Body of pancreas (tissue), 4 donors: ENCODE data around the gene HOXC4.

Experiments used
- POLR2A ChIP-seq, 3 donors: fragments of 450-650 bp; IDR thresholded peaks; one replicate each; pipeline ENCODE4 v1.6.1; 2016; ENCODE audit warnings: antibody characterized with exemption in 3 of 3, mild to moderate bottlenecking in 2 of 3
- TF ChIP-seq, protein P1 (sequence below), 7 experiments: fragments of 450-650 bp in 4 of 7; fragments of 200-600 bp in 3 of 7; sonication (generic) in 3 of 7; IDR thresholded peaks; one replicate each; pipeline ENCODE4 v1.5.1; 2016 to 2019; ENCODE audit warnings: antibody characterized with exemption in 7 of 7

DNA sequence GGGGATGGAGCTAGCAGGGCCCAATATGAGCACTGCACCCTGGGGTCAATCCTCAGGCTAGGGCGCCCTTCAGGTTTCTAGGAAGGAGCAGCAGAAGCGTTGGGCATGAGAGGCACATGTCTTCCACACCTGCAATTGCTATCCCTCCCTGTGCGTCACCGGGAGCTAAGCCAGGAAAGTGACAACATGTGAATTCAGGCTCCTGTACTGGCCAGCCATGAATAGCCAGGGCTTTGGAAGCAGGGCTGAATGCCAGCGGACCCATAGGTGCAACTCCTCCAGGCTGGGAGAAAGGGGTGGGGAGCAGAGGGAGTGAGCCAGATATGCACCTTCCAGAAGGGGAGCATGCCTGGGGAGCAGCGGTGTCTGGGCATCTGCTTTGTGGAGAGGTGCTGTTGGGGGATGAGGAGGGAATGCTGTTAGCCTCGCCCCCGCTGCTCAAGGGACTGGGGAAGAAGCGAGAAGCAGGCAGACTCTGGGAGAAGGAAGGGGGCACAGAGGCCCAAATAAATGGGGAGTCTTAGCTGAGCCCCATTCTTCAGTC, 14.7 kb upstream of the HOXC4 start:
- TF ChIP-seq, protein P1, sequence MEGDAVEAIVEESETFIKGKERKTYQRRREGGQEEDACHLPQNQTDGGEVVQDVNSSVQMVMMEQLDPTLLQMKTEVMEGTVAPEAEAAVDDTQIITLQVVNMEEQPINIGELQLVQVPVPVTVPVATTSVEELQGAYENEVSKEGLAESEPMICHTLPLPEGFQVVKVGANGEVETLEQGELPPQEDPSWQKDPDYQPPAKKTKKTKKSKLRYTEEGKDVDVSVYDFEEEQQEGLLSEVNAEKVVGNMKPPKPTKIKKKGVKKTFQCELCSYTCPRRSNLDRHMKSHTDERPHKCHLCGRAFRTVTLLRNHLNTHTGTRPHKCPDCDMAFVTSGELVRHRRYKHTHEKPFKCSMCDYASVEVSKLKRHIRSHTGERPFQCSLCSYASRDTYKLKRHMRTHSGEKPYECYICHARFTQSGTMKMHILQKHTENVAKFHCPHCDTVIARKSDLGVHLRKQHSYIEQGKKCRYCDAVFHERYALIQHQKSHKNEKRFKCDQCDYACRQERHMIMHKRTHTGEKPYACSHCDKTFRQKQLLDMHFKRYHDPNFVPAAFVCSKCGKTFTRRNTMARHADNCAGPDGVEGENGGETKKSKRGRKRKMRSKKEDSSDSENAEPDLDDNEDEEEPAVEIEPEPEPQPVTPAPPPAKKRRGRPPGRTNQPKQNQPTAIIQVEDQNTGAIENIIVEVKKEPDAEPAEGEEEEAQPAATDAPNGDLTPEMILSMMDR (IDR thresholded peaks at IDR 0.05), result no peak
- no peak for TF ChIP-seq POLR2A (IDR thresholded peaks at IDR 0.05)
